MG63 (cell line): Measurements from ENCODE around the gene RASA3. TPM values are rescaled to one million over a fixed set of nuclear protein-coding genes. Genes with fewer than 3 reads are reported as not detected.
"Not testable (repeated sequence)": the region's sequence is repeated elsewhere in the genome, so short reads cannot be mapped to it uniquely, and the experiment has no call there.

Source experiments
- DNase-seq: peaks from one replicate; pipeline ENCODE4 v3.0.0-alpha.2; 2020
- H3K27me3 ChIP-seq: fragments of 250-450 bp; sonication (Bioruptor Pico); 2 replicates; pipeline ENCODE4 v1.5.1; 2020; ENCODE audit warnings: mild to moderate bottlenecking, moderate library complexity
- H3K36me3 ChIP-seq: fragments of 250-450 bp; sonication (Bioruptor Pico); 2 replicates; pipeline ENCODE4 v1.5.1; 2020; ENCODE audit warnings: mild to moderate bottlenecking, moderate library complexity
- H3K4me3 ChIP-seq: fragments of 250-450 bp; sonication (Bioruptor Pico); 2 replicates; pipeline ENCODE4 v1.5.1; 2020; ENCODE audit warnings: mild to moderate bottlenecking, moderate library complexity
- H3K9me3 ChIP-seq: fragments of 250-450 bp; sonication (Bioruptor Pico); 2 replicates; pipeline ENCODE4 v1.5.1; 2020; ENCODE audit warnings: mild to moderate bottlenecking, moderate library complexity
- total RNA-seq: library from RNA; depleted of rRNA; stranded (reverse); fragments of >200 nt; shearing (Covaris generic); gene quantifications from 2 replicates; pipeline ENCODE4 v1.2.3, GENCODE V29; 2014; ENCODE audit warnings: low replicate concordance

RASA3 gene
- total RNA-seq, 1 experiment from 2014 or later, result 21.7 TPM

GRCh38 chr13:114077099-114077932, 55.1 kb downstream of the RASA3 start:
- H3K4me3 ChIP-seq, result no peak overlapping the region
- H3K36me3 ChIP-seq, result peaks cover 3% of the 10 kb centered on the region; the same call in 1 of the 2 replicates
- no peak for DNase-seq
- H3K27me3 ChIP-seq, result no peaks in the 10 kb centered on the region
- H3K9me3 ChIP-seq, result no peaks in the 10 kb centered on the region

- H3K9me3 ChIP-seq, result no peaks in the 10 kb centered on the region
- H3K36me3 ChIP-seq, result peaks cover 5% of the 10 kb centered on the region
- no peak for DNase-seq
- no peaks in the 10 kb centered on the region for H3K27me3 ChIP-seq
- no peak overlapping the region for H3K4me3 ChIP-seq
Measured at GRCh38 chr13:114076329-114077090, 55.9 kb downstream of the RASA3 start.

GRCh38 chr13:114075811-114076210, 56.6 kb downstream of the RASA3 start:
- H3K4me3 ChIP-seq, H3K27me3 ChIP-seq, DNase-seq, H3K9me3 ChIP-seq: not testable (repeated sequence)
- H3K36me3 ChIP-seq, result peaks cover 10% of the 10 kb centered on the region

GRCh38 chr13:114074671-114075315, 57.6 kb downstream of the RASA3 start:
- no peaks in the 10 kb centered on the region for H3K27me3 ChIP-seq
- no peak for DNase-seq
- H3K9me3 ChIP-seq, result no peaks in the 10 kb centered on the region
- H3K4me3 ChIP-seq, result no peak overlapping the region
- peaks cover 10% of the 10 kb centered on the region for H3K36me3 ChIP-seq

- no peak overlapping the region for H3K4me3 ChIP-seq
- DNase-seq, result no peak
- H3K36me3 ChIP-seq, result peaks cover 10% of the 10 kb centered on the region
- no peaks in the 10 kb centered on the region for H3K9me3 ChIP-seq
- no peaks in the 10 kb centered on the region for H3K27me3 ChIP-seq
Measured at GRCh38 chr13:114073881-114074612, 58.4 kb downstream of the RASA3 start.

GRCh38 chr13:114072421-114072820, 60.0 kb downstream of the RASA3 start:
- Histone ChIP-seq H3K9me3 (no peaks in the 10 kb centered on the region), H3K36me3 (peaks cover 12% of the 10 kb centered on the region), H3K4me3 (no peak overlapping the region), H3K27me3 (no peaks in the 10 kb centered on the region)
- DNase-seq, result no peak

GRCh38 chr13:114071991-114072390, 60.4 kb downstream of the RASA3 start:
- Histone ChIP-seq H3K9me3 (no peaks in the 10 kb centered on the region), H3K27me3 (no peaks in the 10 kb centered on the region), H3K36me3 (peaks cover 12% of the 10 kb centered on the region), H3K4me3 (no peak overlapping the region)
- DNase-seq, result no peak

GRCh38 chr13:114071410-114071809, 61.0 kb downstream of the RASA3 start:
- Histone ChIP-seq H3K36me3 (peaks cover 14% of the 10 kb centered on the region), H3K4me3 (no peak overlapping the region), H3K9me3 (no peaks in the 10 kb centered on the region), H3K27me3 (no peaks in the 10 kb centered on the region)
- DNase-seq, result no peak

GRCh38 chr13:114070098-114070799, 62.2 kb downstream of the RASA3 start:
- H3K27me3 ChIP-seq, result no peaks in the 10 kb centered on the region
- H3K9me3 ChIP-seq, result no peaks in the 10 kb centered on the region
- DNase-seq, result no peak
- H3K4me3 ChIP-seq, result no peak overlapping the region
- H3K36me3 ChIP-seq, result peaks cover 17% of the 10 kb centered on the region

- peaks cover 14% of the 10 kb centered on the region for H3K36me3 ChIP-seq
- H3K4me3 ChIP-seq, result no peak overlapping the region
- H3K9me3 ChIP-seq, result no peaks in the 10 kb centered on the region
- no peak for DNase-seq
- H3K27me3 ChIP-seq, result no peaks in the 10 kb centered on the region
Measured at GRCh38 chr13:114069376-114070097, 62.9 kb downstream of the RASA3 start.

- Histone ChIP-seq H3K36me3 (peaks cover 15% of the 10 kb centered on the region), H3K9me3 (no peaks in the 10 kb centered on the region), H3K27me3 (no peaks in the 10 kb centered on the region), H3K4me3 (no peak overlapping the region)
- DNase-seq, result no peak
Measured at GRCh38 chr13:114068656-114069318, 63.6 kb downstream of the RASA3 start.

GRCh38 chr13:114067886-114068651, 64.4 kb downstream of the RASA3 start:
- Histone ChIP-seq H3K36me3 (peaks cover 17% of the 10 kb centered on the region), H3K27me3 (no peaks in the 10 kb centered on the region), H3K9me3 (no peaks in the 10 kb centered on the region), H3K4me3 (no peak overlapping the region)
- DNase-seq, result no peak

GRCh38 chr13:114067381-114067885, 65.0 kb downstream of the RASA3 start:
- Histone ChIP-seq H3K9me3 (no peaks in the 10 kb centered on the region), H3K36me3 (peaks cover 17% of the 10 kb centered on the region), H3K27me3 (no peaks in the 10 kb centered on the region), H3K4me3 (no peak overlapping the region)
- no peak for DNase-seq

GRCh38 chr13:114066956-114067355, 65.5 kb downstream of the RASA3 start:
- no peak for DNase-seq
- Histone ChIP-seq H3K27me3 (no peaks in the 10 kb centered on the region), H3K4me3 (no peak overlapping the region), H3K9me3 (no peaks in the 10 kb centered on the region), H3K36me3 (peaks cover 17% of the 10 kb centered on the region)
